ENCODE data around the gene HSD11B1.

Gene HSD11B1

DNA sequence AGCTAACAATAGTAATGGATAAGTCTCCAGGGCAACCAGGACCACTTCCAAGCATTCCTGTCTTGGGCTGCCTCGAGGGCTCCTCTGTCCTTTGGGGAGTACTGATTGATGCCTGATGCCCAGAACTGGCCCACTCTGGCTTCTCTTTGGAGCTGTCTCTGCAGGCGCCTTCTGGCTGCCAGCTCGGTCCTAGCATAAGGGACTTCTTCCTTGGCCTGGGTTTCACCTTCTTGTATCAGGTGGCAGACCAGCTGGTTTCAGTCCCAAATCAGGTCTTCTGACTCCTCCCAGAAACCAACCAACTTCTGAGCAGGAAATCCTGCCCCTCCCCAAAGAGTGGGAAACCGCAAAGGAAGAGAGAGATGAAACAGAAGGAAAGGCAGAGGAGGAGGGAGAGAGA lies 18.8 kb upstream of the HSD11B1 start:
- H3K4me1 Mint-ChIP-seq = peaks cover 45% of the 10 kb centered on the region
- H3K27ac Mint-ChIP-seq = peak overlapping the region in 2 of 3 experiments; percentile 26 to 59
- peaks cover 5% of the 10 kb centered on the region for H3K27me3 Mint-ChIP-seq (ENCODE audit: low read depth)
- H3K9me3 Mint-ChIP-seq = peaks cover 5% of the 10 kb centered on the region
- H3K36me3 Mint-ChIP-seq (ENCODE audit: low read depth) = no peaks in the 10 kb centered on the region
- H3K4me3 Mint-ChIP-seq = no peak overlapping the region
- no peak for TF ChIP-seq CTCF (IDR thresholded peaks at IDR 0.05; ENCODE audit: unreplicated experiment in 3 of 3)

DNA sequence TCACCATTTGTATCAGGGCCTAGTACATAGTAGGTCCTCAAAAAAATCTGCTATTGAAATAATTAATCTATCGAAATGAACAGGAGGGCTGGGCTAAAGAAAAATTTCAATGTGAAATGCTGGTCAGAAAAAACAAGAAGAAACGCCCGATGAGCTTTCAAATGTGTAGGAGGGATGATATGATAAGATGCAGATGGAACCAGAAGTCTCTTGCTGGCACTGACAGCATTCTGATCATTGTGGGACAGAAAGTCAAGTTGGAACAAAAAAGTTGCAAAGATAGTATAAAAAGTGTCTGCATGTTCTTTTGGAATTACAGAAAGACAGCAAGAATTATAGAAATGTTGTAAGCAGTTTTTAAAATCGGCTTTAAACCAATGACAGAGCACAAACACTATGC lies 18.3 kb upstream of the HSD11B1 start:
- Mint-ChIP-seq H3K4me1 (peaks cover 49% of the 10 kb centered on the region), H3K27ac (peak overlapping the region; percentile 17 to 59 (median 26)), H3K36me3 (ENCODE audit: low read depth) (no peaks in the 10 kb centered on the region), H3K9me3 (peaks cover 2% of the 10 kb centered on the region), H3K27me3 (ENCODE audit: low read depth) (peaks cover 5% of the 10 kb centered on the region), H3K4me3 (no peak overlapping the region)
- TF ChIP-seq CTCF (IDR thresholded peaks at IDR 0.05; ENCODE audit: unreplicated experiment in 3 of 3) = no peak

DNA sequence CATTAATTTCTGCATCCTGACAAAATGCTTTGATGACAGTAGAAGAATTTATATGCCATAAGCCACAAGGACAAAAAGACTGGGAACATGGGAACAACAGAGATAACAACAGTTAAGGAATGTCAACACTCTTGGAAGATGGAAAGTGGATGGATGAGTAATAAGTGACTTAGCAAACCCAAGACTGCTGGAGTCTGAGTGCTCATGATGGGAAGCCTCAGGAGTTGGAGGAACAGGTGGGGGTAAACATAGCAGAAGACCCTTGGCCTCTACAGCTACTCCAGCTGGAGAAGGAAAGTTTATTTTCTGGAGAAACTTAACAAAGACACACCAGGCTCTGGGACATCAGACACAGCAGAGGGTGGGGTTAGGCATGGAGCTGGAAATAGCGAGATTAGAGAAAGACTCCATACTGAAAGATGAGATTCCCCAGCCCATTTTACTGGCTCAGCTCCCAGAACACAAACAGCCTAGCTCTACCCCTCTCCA lies 15.9 kb upstream of the HSD11B1 start:
- TF ChIP-seq CTCF (IDR thresholded peaks at IDR 0.05; ENCODE audit: unreplicated experiment in 3 of 3) = no peak
- Mint-ChIP-seq H3K9me3 (no peaks in the 10 kb centered on the region), H3K4me3 (no peak overlapping the region), H3K27me3 (ENCODE audit: low read depth) (peaks cover 9% of the 10 kb centered on the region), H3K4me1 (peaks cover 64% of the 10 kb centered on the region), H3K27ac (peak overlapping the region; percentile 56 to 81 (median 59)), H3K36me3 (ENCODE audit: low read depth) (no peaks in the 10 kb centered on the region)

DNA sequence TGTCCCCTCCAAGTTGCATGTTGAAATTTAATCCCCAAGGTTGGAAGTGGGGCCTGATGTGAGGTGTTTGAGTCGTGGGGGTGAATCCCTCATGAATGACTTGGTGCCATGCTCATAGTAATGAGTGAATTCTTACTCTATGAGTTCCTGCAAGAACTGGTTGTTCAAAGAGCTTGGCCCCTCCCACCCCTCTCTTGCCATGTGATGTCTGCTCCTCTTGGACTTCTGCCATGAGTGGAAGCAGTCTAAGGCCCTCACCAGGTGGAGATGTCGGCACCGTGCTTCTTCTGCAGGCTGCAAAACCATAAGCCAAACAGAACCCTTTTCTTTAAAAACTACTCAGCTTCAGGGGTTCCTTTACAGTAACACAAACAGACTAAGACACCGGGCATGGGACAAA lies 15.2 kb upstream of the HSD11B1 start:
- Mint-ChIP-seq H3K36me3 (ENCODE audit: low read depth) (no peaks in the 10 kb centered on the region), H3K9me3 (no peaks in the 10 kb centered on the region), H3K4me3 (no peak overlapping the region), H3K4me1 (peaks cover 66% of the 10 kb centered on the region), H3K27ac (peak overlapping the region in 1 of 3 experiments; percentile 59), H3K27me3 (ENCODE audit: low read depth) (peaks cover 16% of the 10 kb centered on the region)
- TF ChIP-seq CTCF (IDR thresholded peaks at IDR 0.05; ENCODE audit: unreplicated experiment in 3 of 3) = no peak

DNA sequence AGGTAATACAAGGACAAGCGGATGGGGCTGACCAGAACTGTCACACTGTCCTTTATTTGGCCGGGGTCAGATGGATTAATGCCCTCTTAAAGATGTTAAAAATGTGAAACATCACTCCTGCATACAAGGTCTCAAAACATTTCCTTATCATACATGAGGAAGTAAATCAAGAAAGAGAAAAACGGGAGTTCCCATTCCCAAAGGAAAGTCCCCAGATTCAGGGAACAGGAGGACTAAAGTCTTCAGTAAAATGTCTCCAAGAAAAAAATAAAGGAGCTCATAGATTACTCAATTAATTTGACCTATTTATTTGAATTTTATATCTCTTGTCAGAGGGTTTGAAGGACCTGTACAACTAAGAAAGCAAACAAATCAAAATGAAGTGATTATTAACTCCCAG lies 13.4 kb upstream of the HSD11B1 start:
- peaks cover 22% of the 10 kb centered on the region for H3K27me3 Mint-ChIP-seq (ENCODE audit: low read depth)
- H3K4me3 Mint-ChIP-seq = no peak overlapping the region
- TF ChIP-seq CTCF (IDR thresholded peaks at IDR 0.05; ENCODE audit: unreplicated experiment in 3 of 3) = no peak
- H3K9me3 Mint-ChIP-seq = no peaks in the 10 kb centered on the region
- H3K27ac Mint-ChIP-seq = peak overlapping the region in 1 of 3 experiments; percentile 24
- H3K4me1 Mint-ChIP-seq = peaks cover 54% of the 10 kb centered on the region
- H3K36me3 Mint-ChIP-seq (ENCODE audit: low read depth) = no peaks in the 10 kb centered on the region

GRCh38 chr1:209692296-209692695 lies 12.3 kb upstream of the HSD11B1 start:
- no peaks in the 10 kb centered on the region for H3K9me3 Mint-ChIP-seq

More at GRCh38 chr1:209692296-209692695, 12.3 kb upstream of the HSD11B1 start:
- H3K27ac Mint-ChIP-seq = peak overlapping the region in 2 of 3 experiments; percentile 30 to 66
- no peaks in the 10 kb centered on the region for H3K36me3 Mint-ChIP-seq (ENCODE audit: low read depth)
- TF ChIP-seq CTCF (IDR thresholded peaks at IDR 0.05; ENCODE audit: unreplicated experiment in 3 of 3) = no peak
- peaks cover 22% of the 10 kb centered on the region for H3K27me3 Mint-ChIP-seq (ENCODE audit: low read depth)
- peaks cover 52% of the 10 kb centered on the region for H3K4me1 Mint-ChIP-seq
- no peak overlapping the region for H3K4me3 Mint-ChIP-seq
